HepG2 (cell line): ENCODE data around the gene SLC23A3. TPM values are rescaled to one million over a fixed set of nuclear protein-coding genes. Genes with fewer than 3 reads are reported as not detected.

Experiments
- ATF2 ChIP-seq: sonication (generic); formaldehyde crosslinking; IDR thresholded peaks from 2 replicates; pipeline ENCODE4 v1.4.0; 2020; ENCODE audit warnings: missing genetic modification reagents
- ATF7 ChIP-seq, 2 experiments: fragments of 450-650 bp in 1 of 2; sonication (generic) in 1 of 2; formaldehyde crosslinking in 1 of 2; IDR thresholded peaks; 2 replicates each; pipeline versions ENCODE4 v1.4.0 to v1.6.1; 2016 to 2020; ENCODE audit warnings: antibody characterized with exemption in 1 of 2, mild to moderate bottlenecking in 1 of 2, missing genetic modification reagents in 1 of 2
- FOXM1 ChIP-seq: sonication (generic); formaldehyde crosslinking; IDR thresholded peaks from 2 replicates; pipeline ENCODE4 v1.5.0; 2020; ENCODE audit warnings: missing genetic modification reagents
- FOXP1 ChIP-seq, 2 experiments: fragments of 450-650 bp in 1 of 2; IDR thresholded peaks; 2 replicates each; pipeline ENCODE4 v1.6.1; 2017 to 2018; ENCODE audit warnings: antibody characterized with exemption in 1 of 2
- HMGA1 ChIP-seq: sonication (generic); formaldehyde crosslinking; conservative IDR thresholded peaks from 2 replicates; pipeline ENCODE4 v1.4.0; 2020; ENCODE audit warnings: missing genetic modification reagents
- JUNB ChIP-seq: sonication (generic); formaldehyde crosslinking; IDR thresholded peaks from 2 replicates; pipeline ENCODE4 v1.8.0; 2022; ENCODE audit warnings: missing genetic modification reagents, mild to moderate bottlenecking, borderline replicate concordance
- NFE2 ChIP-seq: sonication (generic); formaldehyde crosslinking; IDR thresholded peaks from 2 replicates; pipeline ENCODE4 v1.4.0; 2020; ENCODE audit warnings: missing genetic modification reagents
- NRL ChIP-seq: sonication (generic); formaldehyde crosslinking; IDR thresholded peaks from 2 replicates; pipeline ENCODE4 v1.5.0; 2020; ENCODE audit warnings: missing genetic modification reagents, mild to moderate bottlenecking, moderate library complexity, borderline replicate concordance
- PHF8 ChIP-seq: sonication (generic); formaldehyde crosslinking; IDR thresholded peaks from 2 replicates; pipeline ENCODE4 v1.5.0; 2020; ENCODE audit warnings: missing genetic modification reagents
- RARA ChIP-seq: IDR thresholded peaks from 2 replicates; pipeline ENCODE4 v1.6.1; 2016; ENCODE audit warnings: missing genetic modification reagents, missing compliant biosample characterization
- RFX1 ChIP-seq: fragments of 450-650 bp; IDR thresholded peaks from 2 replicates; pipeline ENCODE4 v1.6.1; 2017
- SCMH1 ChIP-seq: sonication (generic); formaldehyde crosslinking; IDR thresholded peaks from 2 replicates; pipeline ENCODE4 v1.9.0; 2021; ENCODE audit warnings: missing genetic modification reagents, mild to moderate bottlenecking, borderline replicate concordance
- SMAD3 ChIP-seq: sonication (generic); formaldehyde crosslinking; IDR thresholded peaks from 2 replicates; pipeline ENCODE4 v1.4.0; 2020; ENCODE audit warnings: missing genetic modification reagents
- SNAPC2 ChIP-seq: sonication (generic); formaldehyde crosslinking; IDR thresholded peaks from 2 replicates; pipeline ENCODE4 v1.8.1; 2022; ENCODE audit warnings: mild to moderate bottlenecking, missing genetic modification reagents
- SRSF9 ChIP-seq: fragments of 200-400 bp; formaldehyde crosslinking; IDR thresholded peaks from 2 replicates; pipeline ENCODE4 v1.6.1; 2018; ENCODE audit warnings: borderline replicate concordance, mild to moderate bottlenecking, low read depth, low read length; ENCODE audit not compliant: insufficient read depth, poor library complexity, severe bottlenecking
- SUZ12 ChIP-seq: fragments of 150-350 bp; IDR thresholded peaks from 2 replicates; pipeline ENCODE4 v1.6.1; 2014; ENCODE audit warnings: low read depth, low read length
- SYNCRIP ChIP-seq: fragments of 200-400 bp; formaldehyde crosslinking; IDR thresholded peaks from 2 replicates; pipeline ENCODE4 v1.6.1; 2018; ENCODE audit warnings: mild to moderate bottlenecking, low read depth, low read length; ENCODE audit not compliant: insufficient read depth
- TEF ChIP-seq: sonication (generic); formaldehyde crosslinking; IDR thresholded peaks from 2 replicates; pipeline ENCODE4 v1.5.0; 2020; ENCODE audit warnings: missing genetic modification reagents
- WIZ ChIP-seq: sonication (generic); formaldehyde crosslinking; IDR thresholded peaks from 2 replicates; pipeline ENCODE4 v1.5.1; 2020; ENCODE audit warnings: mild to moderate bottlenecking, missing genetic modification reagents
- ZFP62 ChIP-seq: sonication (generic); formaldehyde crosslinking; IDR thresholded peaks from 2 replicates; pipeline ENCODE4 v1.4.0; 2020; ENCODE audit warnings: missing genetic modification reagents
- ZKSCAN1 ChIP-seq: fragments of 150-350 bp; IDR thresholded peaks from 2 replicates; pipeline ENCODE4 v1.6.1; 2014; ENCODE audit warnings: low read length
- ZMYM3 ChIP-seq: sonication (generic); formaldehyde crosslinking; IDR thresholded peaks from 2 replicates; pipeline ENCODE4 v1.5.1; 2020; ENCODE audit warnings: mild to moderate bottlenecking, missing genetic modification reagents
- ZNF335 ChIP-seq: sonication (generic); formaldehyde crosslinking; IDR thresholded peaks from 2 replicates; pipeline ENCODE4 v1.4.0; 2020; ENCODE audit warnings: missing genetic modification reagents
- ZNF337 ChIP-seq: sonication (generic); formaldehyde crosslinking; IDR thresholded peaks from 2 replicates; pipeline ENCODE4 v1.5.1; 2020; ENCODE audit warnings: missing genetic modification reagents, low read depth, mild to moderate bottlenecking, borderline replicate concordance
- ZNF460 ChIP-seq: sonication (generic); formaldehyde crosslinking; IDR thresholded peaks from 2 replicates; pipeline ENCODE4 v1.5.1; 2020; ENCODE audit warnings: missing genetic modification reagents, mild to moderate bottlenecking, borderline replicate concordance
- ZNF468 ChIP-seq: sonication (generic); formaldehyde crosslinking; IDR thresholded peaks from 2 replicates; pipeline ENCODE4 v1.8.0; 2022; ENCODE audit warnings: mild to moderate bottlenecking, moderate library complexity, missing genetic modification reagents
- ZNF503 ChIP-seq: sonication (generic); formaldehyde crosslinking; IDR thresholded peaks from 2 replicates; pipeline ENCODE4 v1.4.0; 2020; ENCODE audit warnings: missing genetic modification reagents
- ZNF674 ChIP-seq: sonication (generic); formaldehyde crosslinking; IDR thresholded peaks from 2 replicates; pipeline ENCODE4 v1.5.0; 2020; ENCODE audit warnings: low read depth, mild to moderate bottlenecking, missing genetic modification reagents
- polyA plus RNA-seq, 8 experiments: library from polyadenylated mRNA; depleted of rRNA in 3 of 8; stranded (reverse) in 7 of 8; unstranded in 1 of 8; fragments of >200 nt; fragmentation: Illumina TruSeq in 4 of 8; extraction: Trizol in 4 of 8; gene quantifications; 2 replicates each; pipeline versions ENCODE4 v1.2.1 to v1.2.3, GENCODE V29; 2011 to 2016; ENCODE audit warnings: low read depth in 4 of 8, missing spikeins in 1 of 8, mixed read lengths in 1 of 8; ENCODE audit not compliant: insufficient read depth in 1 of 8
- total RNA-seq, 5 experiments: library from RNA; depleted of rRNA; stranded (reverse); fragments of >200 nt; fragmentation: Illumina TruSeq; extraction: Trizol; gene quantifications; 2 replicates each; pipeline ENCODE4 v1.2.3, GENCODE V29; 2016; ENCODE audit warnings: low read depth in 1 of 5

SLC23A3 gene
- total and polyA plus RNA-seq, 2 of the 13 experiments (the other 11 are each of a cell fraction or from before 2014, with no cell fraction given): 0.38 to 0.78 TPM

- no peak for TF ChIP-seq SRSF9
- TF ChIP-seq ZNF460 (CRISPR knock-in tag): no peak; the same call in 1 of the 2 replicates
- TF ChIP-seq ZKSCAN1: no peak
- peak; percentile 80; the same call in 1 of the 2 replicates for TF ChIP-seq TEF (CRISPR knock-in tag)
- TF ChIP-seq FOXM1 (CRISPR knock-in tag): no peak
- TF ChIP-seq RARA (CRISPR knock-in tag): peak; percentile 68; the same call in 1 of the 2 replicates
- no peak for TF ChIP-seq SYNCRIP
- TF ChIP-seq NRL (CRISPR knock-in tag): peak; percentile 99
- no peak for TF ChIP-seq HMGA1 (CRISPR knock-in tag)
- no peak for TF ChIP-seq SCMH1 (CRISPR knock-in tag)
- no peak for TF ChIP-seq NFE2 (CRISPR knock-in tag)
- peak; percentile 74 for TF ChIP-seq ZMYM3 (CRISPR knock-in tag)
- TF ChIP-seq WIZ (CRISPR knock-in tag): peak; percentile 33; the same call in 1 of the 2 replicates
- peak; percentile 78; the same call in 1 of the 2 replicates for TF ChIP-seq ZNF468 (CRISPR knock-in tag)
- TF ChIP-seq ZFP62 (CRISPR knock-in tag): no peak
- peak; percentile 52; the same call in 1 of the 2 replicates for TF ChIP-seq ATF2 (CRISPR knock-in tag)
- TF ChIP-seq SNAPC2: peak; percentile 82; the same call in 1 of the 2 replicates
- TF ChIP-seq ZNF335 (CRISPR knock-in tag): no peak; the same call in none of the 2 replicates
- peak; percentile 92; the same call in 1 of the 2 replicates for TF ChIP-seq ZNF503 (CRISPR knock-in tag)
- no peak for TF ChIP-seq SUZ12
- TF ChIP-seq ZNF674 (CRISPR knock-in tag): peak; percentile 98; the same call in 1 of the 2 replicates
- peak; percentile 74; the same call in 1 of the 2 replicates for TF ChIP-seq JUNB (CRISPR knock-in tag)
- peak; percentile 72; the same call in 1 of the 2 replicates for TF ChIP-seq ZNF337 (CRISPR knock-in tag)
- TF ChIP-seq RFX1: no peak
- TF ChIP-seq PHF8 (CRISPR knock-in tag): peak; percentile 76
- TF ChIP-seq FOXP1 (IDR thresholded peaks at IDR 0.05): no peak
- peak; percentile 45 for TF ChIP-seq FOXP1 (CRISPR knock-in tag; IDR thresholded peaks at IDR 0.05)
- TF ChIP-seq ATF7 (IDR thresholded peaks at IDR 0.05): no peak
- no peak for TF ChIP-seq ATF7 (CRISPR knock-in tag; IDR thresholded peaks at IDR 0.05)
- TF ChIP-seq SMAD3 (CRISPR knock-in tag): peak; percentile 52; the same call in 1 of the 2 replicates
These were observed 7.2 kb upstream of the SLC23A3 start, which contains the start of gene CNPPD1 (continued) for GRCh38 chr2:219176818-219177551.
